HuH-7 (cell line): ENCODE results near the gene ZNF276.
"Not testable (repeated sequence)": the region's sequence is repeated elsewhere in the genome, so short reads cannot be mapped to it uniquely, and the experiment has no call there.

Source experiments
- DNase-seq: peaks from one replicate; pipeline ENCODE4 v3.0.0; 2011; ENCODE audit warnings: low spot score

The ZNF276 gene

GRCh38 chr16:89695875-89696669 lies 25.3 kb upstream of the ZNF276 start:
- no peak for DNase-seq

DNA sequence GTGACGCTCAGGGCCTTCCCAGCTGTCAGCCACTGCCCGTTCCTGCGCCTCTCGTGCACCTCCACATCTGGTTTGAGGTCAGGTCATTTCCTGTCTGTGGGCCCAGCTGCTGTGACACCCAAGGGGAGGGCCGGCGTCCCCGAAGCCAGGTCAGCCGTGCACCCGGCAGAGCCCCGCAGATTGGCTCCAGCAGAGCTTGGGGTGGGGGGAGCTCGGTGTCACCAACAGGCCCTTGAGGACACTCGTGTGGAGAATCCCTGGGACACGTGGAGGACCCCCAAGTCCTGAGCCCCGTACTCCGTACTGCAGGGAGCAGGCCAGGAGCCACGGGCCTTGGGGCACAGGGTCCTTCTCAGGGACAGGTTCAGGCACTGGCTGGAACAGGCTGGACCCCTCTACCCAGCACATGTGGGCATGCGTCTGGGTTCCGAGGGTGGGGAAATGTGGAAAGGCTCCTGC lies 24.6 kb upstream of the ZNF276 start:
- no peak for DNase-seq

GRCh38 chr16:89697161-89697615 lies 24.1 kb upstream of the ZNF276 start:
- no peak for DNase-seq

- DNase-seq, result no peak
Measured at GRCh38 chr16:89697616-89698331, 23.6 kb upstream of the ZNF276 start.

GRCh38 chr16:89698717-89699116 lies 22.6 kb upstream of the ZNF276 start:
- DNase-seq, result not testable (repeated sequence)

DNA sequence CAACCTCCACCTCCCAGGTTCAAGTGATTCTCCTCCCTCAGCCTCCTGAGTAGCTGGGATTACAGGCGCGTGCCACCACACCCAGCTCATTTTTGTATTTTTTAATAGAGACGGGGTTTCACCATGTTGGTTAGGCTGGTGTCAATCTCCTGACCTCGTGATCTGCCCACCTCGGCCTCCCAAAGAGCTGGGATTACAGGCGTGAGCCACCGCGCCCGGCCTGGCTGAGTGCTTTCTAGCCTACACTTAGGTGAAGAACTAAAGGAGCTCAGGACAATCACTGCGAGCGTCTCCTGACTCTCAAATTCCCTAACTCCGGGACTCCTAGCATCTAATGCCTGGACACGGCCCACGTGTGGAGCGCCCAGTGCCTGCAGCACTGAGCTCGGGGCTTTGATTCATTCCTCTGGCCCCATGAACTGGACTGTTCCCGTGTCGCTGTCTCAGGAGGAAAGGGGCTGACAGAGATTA lies 21.7 kb upstream of the ZNF276 start:
- DNase-seq, result not testable (repeated sequence)

GRCh38 chr16:89700100-89700648 lies 21.2 kb upstream of the ZNF276 start:
- peak; percentile 98 for DNase-seq

DNA sequence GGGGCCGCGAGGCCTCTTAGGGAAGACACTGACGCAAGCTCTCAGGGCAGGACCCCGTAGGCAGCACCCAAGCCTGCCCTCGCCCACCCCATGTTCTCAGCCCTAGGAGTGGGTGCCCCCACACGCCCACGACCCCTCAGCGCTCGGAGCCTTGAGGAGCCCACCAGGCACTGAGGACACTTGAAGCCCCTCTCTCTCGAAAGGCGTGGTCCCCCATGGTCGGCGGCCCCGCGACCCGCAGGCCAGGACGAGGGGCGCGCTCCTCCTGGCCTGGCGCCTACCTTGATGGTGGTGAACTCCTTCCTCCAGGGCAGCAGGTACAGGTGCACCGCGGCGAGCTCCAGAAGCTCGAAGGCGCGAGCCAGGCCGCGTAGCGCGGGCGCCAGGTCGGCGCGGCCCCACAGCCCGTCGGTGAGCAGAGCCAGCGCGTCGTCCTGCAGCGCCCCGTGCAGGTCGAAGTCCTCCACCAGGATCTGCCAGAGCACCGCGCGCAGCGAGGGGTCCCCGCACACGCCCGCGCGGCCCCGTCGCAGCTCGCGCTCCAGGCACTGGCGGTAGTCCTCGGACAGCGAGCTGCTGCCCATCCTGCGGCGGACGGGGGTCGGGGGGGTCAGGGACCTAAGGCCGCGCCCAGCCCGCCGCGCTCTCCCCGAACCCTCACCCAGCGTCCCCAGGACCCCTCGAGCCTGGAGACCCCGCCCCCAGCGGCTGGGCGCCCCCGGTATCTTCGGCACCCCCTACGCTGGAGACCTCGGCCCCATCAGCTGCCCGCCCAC lies 20.5 kb upstream of the ZNF276 start:
- peak; percentile 80 for DNase-seq

DNA sequence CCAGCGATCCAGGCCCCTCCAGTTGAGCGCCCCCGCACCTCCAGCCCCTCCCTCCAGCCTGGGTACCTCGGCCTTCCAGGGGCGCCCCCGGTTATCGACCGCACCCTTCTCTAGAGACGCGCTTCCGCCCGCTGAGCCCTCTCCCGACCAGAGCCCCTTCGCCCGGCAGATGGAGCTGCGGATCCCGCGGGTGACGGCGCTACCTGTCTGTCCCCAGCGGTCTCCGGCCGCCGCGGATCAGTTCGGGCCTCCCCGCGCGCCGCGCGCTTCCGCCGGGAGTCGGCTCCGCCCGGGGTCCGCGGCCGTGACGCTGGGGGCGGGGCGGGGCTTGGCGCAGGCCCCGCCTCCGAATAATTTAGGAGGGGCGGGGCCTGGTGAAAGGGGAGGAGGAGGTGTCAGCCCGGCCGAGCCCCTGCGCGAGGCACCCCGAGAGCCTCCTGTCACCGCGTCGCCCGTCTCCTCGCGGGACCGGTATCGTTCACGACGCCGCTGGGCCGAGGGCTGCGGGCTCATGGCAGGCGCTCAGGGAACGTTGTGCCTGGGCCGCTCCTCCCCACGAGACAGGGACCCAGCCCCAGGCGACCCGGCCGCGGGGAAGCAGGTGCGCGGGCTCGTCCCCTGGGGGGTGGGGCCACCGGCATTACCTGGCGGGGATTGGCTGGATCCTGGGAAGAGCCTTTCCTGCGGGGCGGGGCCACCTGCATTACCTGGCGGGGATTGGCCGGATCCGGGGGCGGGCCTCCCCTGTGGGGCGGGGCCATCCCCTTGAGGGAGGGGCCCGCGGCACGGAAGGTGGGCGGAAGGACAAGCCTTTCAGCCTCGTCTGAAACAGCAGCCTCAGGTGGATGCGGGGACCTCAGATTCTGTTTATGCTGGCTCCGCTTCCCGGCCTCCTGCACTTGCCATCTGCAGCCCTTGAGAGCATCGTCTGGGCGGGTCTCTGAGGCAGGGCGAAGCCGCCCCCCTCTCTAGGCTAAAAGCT lies 19.6 kb upstream of the ZNF276 start, which contains the start of gene SPATA2L:
Gene SPATA2L (minus strand): TSS at position 281 of the 982 bp plus-strand sequence. CDS start 473 bp downstream, outside the sequence.
- DNase-seq, result peak; percentile 99

DNA sequence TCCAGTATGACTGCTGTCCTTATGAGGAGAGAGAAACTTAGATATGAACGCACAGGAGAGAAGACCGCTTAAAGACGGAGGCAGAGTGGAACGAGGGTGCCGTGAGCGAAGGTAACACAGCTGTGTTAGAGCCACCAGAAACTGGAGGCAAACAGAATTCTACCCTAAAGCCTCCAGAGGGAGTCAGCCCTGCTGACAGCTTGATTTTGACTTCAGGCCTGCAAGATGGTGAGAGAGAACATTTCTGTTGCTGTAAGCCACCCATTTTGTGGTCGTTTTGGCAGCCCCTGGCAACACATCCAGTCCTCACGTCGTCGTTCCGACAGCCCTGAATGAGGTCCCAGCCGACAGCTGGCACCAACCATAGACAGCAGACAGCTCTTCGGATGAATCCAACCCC lies 17.1 kb upstream of the ZNF276 start:
- no peak for DNase-seq

DNA sequence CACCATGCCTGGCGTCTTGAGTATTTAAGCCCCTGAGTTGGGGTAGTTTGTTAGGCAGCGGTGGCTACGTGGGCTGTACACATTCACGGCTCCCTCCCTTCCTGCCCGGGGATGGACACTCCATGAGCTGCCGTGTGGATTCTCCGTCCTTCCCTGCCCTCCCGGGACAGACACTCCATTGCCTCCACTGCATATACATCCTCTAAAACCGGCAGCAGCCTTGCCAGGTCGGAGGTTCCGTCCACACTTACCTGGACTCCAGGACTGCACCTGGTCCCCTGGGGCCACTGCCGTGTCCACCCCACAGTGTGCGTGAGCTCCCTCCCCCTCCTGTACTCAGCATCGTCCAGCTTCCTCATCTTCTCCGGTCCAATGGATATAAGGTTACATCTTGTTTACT lies 16.3 kb upstream of the ZNF276 start:
- DNase-seq, result no peak

- DNase-seq, result no peak
Measured at GRCh38 chr16:89706518-89707260, 14.6 kb upstream of the ZNF276 start.

DNA sequence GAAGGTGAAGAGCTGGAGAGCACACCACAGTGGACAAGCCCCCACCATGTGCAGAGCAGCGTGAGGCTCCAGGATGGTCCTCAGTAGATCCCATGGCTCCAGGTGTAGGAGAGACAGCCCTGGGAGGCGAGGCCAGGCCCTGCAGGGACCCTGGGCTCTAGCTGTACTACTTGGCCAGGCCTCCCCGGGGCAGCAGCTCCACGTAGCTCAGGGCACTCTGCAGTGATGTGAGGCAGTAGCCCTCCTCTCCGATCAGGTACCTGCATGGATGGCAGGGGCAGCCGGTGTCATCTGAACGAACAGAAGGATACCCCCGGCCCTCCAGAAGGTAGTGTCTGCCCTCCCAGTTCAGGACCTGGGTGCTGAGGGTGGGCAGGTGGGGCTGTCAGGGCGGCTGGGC lies 13.6 kb upstream of the ZNF276 start:
- DNase-seq, result no peak

DNA sequence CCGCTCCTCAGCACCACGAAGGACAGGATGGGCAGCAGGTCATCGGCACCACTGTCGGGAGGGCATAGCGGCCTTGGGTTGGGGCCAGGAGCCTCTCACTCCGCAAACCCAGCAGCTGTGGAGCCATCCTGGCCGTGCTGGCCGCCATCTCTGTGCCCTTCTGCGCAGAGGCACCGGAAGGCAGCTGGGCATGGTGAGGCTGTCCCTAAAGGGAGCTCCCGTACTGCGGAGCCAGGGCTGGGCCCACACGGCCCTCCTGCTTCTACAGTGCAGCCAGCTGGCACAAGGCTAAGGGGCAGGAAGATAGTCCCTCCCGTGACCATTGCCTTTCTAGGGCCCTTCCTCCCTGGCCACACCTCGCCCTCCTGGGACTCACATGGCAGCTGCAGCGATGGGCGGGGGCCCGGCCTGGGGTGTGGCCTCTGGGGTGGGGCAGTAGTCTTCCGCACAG lies 12.8 kb upstream of the ZNF276 start:
- no peak for DNase-seq

- no peak for DNase-seq
Measured at GRCh38 chr16:89709166-89709565, 12.2 kb upstream of the ZNF276 start.

DNA sequence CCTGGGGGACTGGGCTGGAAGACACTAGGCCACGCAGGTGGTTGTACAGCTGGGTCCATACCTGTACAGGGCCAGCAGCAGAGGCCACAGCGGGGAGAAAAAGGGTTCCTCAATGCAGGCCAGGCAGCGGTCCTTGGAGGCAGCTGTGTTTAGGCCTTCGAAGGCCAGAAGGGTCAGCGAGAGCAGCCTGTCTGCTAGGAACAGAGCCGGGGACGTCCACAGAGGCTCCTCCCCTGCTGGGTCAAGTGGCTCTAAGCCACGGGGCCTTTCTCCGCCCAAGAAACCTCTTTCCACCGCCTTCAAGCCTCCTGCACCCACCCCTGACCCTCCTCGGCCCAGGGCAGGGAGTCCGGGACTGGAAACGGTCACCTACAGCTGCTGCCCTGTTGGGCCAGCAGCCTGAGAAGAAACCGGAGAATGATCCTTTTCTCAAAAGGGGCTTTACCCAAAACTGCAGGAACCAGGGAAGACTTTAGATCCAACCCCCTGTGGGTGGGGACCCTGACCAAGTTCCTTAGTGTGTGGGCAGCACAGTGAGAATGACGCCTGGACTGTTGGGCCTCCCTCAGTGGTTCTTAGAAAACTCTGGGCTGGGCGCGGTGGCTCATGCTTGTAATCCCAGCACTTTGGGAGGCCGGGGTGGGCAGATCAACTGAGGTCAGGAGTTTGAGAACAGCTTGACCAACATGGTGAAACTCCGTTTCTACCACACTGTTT lies 11.5 kb upstream of the ZNF276 start:
- DNase-seq, result no peak

- no peak for DNase-seq
Measured at GRCh38 chr16:89710709-89711564, 10.4 kb upstream of the ZNF276 start.

DNA sequence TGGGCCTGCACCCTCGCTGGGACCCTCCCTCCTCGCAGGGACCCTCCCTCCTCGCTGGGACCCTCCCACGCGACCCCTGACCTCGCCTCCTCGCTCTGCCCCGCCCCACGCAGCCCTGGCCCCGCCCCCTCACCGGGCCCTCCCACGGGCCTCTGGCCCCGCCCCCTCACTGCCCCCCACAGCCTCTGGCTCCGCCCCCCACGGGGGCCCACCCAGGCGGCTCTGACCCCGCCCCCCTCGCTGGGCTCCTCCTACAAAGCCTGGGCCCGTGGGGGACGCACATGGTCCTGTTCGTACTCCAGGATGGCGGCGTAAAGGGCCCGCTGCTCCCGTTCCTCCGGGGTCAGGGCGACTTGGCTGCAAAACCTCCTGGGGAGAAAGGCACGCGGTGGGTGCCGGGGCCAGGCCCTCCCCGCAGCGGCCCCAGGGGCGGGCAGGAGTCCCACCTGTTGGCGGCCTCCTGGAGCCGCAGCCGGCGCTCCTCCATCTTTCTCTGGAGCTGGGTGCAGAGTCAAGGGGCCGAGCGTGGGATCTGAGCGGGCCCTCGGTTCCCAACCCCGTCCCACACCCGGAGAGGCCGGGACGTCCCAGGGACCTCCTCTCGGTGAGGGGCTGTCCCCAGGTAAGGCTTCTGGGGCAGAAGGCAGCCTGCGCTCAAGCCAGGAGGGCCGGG lies 9.6 kb upstream of the ZNF276 start:
- no peak for DNase-seq
